ENCODE measurements around the gene PRMT7. TPM values are rescaled to one million over a fixed set of nuclear protein-coding genes. Genes with fewer than 3 reads are reported as not detected.

PRMT7 gene
- total RNA-seq, 1 donor from 2014 or later = 25.6 TPM

DNA sequence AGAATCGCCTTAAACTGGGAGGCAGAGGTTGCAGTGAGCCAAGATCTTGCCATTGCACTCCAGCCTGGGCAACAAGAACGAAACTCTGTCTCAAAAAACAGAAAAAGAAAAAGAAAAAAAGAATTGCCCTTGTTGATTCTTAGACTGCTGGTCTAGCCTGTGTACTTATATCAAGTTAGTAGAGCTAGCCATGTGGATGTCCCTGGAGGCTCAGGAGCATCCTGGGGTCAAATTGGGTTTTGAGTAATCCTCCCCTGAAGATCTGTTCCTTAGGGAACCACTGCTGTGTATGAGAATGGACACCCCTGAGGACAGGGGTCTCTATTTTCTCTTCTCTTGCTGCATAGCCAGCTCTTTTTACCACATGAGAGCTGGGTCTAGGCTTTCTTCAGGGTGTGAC is 21.6 kb upstream of the PRMT7 start:
- Histone ChIP-seq H3K4me1 (peaks cover 77% of the 10 kb centered on the region), H3K27me3 (ENCODE audit: low read depth) (no peaks in the 10 kb centered on the region), H3K4me3 (peak overlapping the region; percentile 8), H3K36me3 (peaks cover 39% of the 10 kb centered on the region), H3K9me3 (replicated peaks) (no peaks in the 10 kb centered on the region), H3K27ac (replicated peaks) (peak overlapping the region; percentile 87)
- TF ChIP-seq, protein P1, sequence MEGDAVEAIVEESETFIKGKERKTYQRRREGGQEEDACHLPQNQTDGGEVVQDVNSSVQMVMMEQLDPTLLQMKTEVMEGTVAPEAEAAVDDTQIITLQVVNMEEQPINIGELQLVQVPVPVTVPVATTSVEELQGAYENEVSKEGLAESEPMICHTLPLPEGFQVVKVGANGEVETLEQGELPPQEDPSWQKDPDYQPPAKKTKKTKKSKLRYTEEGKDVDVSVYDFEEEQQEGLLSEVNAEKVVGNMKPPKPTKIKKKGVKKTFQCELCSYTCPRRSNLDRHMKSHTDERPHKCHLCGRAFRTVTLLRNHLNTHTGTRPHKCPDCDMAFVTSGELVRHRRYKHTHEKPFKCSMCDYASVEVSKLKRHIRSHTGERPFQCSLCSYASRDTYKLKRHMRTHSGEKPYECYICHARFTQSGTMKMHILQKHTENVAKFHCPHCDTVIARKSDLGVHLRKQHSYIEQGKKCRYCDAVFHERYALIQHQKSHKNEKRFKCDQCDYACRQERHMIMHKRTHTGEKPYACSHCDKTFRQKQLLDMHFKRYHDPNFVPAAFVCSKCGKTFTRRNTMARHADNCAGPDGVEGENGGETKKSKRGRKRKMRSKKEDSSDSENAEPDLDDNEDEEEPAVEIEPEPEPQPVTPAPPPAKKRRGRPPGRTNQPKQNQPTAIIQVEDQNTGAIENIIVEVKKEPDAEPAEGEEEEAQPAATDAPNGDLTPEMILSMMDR (IDR thresholded peaks at IDR 0.05; ENCODE audit: borderline replicate concordance) = no peak
- DNase-seq = no peak
- intact Hi-C loops (cut with micrococcal nuclease) = no loop called here

DNA sequence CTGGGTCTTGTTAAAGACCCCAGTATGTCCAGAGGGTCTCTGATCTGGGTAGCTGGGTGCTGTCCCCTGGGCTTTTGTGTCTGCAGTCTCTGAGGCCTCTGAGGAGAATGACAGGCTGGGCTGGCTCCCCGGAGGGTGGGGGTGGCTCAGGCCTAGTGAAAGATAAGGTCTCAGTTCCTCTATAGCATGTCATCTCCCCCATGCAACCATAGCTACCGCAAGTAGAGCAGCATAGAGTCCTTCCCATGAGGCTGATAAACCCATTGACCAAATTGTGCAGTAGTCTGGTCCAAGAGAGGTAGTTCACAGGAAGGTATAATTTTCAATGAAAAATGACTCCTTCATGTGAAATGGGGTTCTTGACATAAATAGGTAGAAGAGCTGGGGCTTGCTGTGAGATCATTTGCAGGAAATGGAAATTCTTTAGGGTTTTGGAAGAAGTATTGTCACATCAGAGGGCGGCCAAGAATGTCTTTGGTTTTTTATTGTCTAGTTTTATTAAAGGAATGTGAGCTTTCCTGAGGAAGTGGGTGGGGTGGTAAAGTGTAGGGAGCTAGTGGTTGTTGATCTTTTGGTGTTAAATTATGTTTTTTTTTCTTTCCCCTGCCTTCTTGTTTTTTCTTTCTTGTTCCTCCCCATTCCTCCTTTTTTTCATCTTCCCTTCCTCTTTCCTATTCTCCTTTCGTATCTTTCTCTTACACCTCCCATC is 21.0 kb upstream of the PRMT7 start:
- Histone ChIP-seq H3K4me1 (peaks cover 71% of the 10 kb centered on the region), H3K36me3 (peaks cover 45% of the 10 kb centered on the region), H3K9me3 (replicated peaks) (no peaks in the 10 kb centered on the region), H3K4me3 (peak overlapping the region; percentile 8), H3K27me3 (ENCODE audit: low read depth) (no peaks in the 10 kb centered on the region), H3K27ac (replicated peaks) (peak overlapping the region; percentile 87)
- TF ChIP-seq, protein P1 (IDR thresholded peaks at IDR 0.05; ENCODE audit: borderline replicate concordance) = no peak
- intact Hi-C loops (cut with micrococcal nuclease) = no loop called here
- no peak for DNase-seq

DNA sequence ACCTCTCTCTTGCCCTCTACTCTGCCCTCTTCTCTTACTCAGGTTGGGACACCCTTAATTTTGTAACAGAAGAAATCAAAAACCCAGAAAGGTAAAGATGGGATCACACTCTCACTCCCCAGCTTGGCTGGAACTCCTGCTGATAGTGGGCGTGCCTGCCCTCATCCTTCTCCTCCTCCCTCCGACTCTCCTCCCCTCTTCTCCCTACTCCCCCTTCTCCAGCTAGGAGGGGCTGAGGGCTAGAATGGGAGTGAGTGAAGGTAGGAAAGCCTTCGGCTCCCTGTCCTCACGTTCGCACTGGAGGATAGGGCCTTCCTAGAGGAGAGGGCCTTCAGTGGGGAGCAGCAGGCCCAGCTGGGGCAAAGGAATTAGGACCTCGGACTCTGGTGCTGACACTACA is 20.4 kb upstream of the PRMT7 start:
- H3K27ac ChIP-seq (replicated peaks) = peak overlapping the region; percentile 87
- intact Hi-C loops (cut with micrococcal nuclease) = no loop called here
- H3K4me3 ChIP-seq = peak overlapping the region; percentile 8
- TF ChIP-seq, protein P1 (IDR thresholded peaks at IDR 0.05; ENCODE audit: borderline replicate concordance) = no peak
- no peaks in the 10 kb centered on the region for H3K27me3 ChIP-seq (ENCODE audit: low read depth)
- H3K9me3 ChIP-seq (replicated peaks) = no peaks in the 10 kb centered on the region
- H3K4me1 ChIP-seq = peaks cover 70% of the 10 kb centered on the region
- H3K36me3 ChIP-seq = peaks cover 52% of the 10 kb centered on the region
- no peak for DNase-seq

DNA sequence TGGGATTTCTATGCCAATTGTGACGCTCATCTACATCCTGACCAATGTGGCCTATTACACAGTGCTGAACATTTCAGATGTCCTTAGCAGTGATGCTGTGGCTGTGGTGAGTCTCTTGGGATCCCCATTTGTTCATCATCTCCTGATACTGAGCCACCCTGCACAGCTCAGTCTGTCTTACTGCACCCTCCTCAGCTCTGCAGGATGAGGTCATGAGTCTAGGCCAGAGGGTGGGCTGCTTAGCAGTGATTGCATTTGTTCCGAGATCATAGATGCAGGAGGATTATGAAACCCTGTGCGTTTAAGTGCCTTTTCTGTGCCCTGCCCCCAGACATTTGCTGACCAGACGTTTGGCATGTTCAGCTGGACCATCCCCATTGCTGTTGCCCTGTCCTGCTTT is 19.6 kb upstream of the PRMT7 start:
- no peak for DNase-seq
- peak overlapping the region; percentile 87 for H3K27ac ChIP-seq (replicated peaks)
- H3K9me3 ChIP-seq (replicated peaks) = no peaks in the 10 kb centered on the region
- peaks cover 70% of the 10 kb centered on the region for H3K4me1 ChIP-seq
- H3K27me3 ChIP-seq (ENCODE audit: low read depth) = no peaks in the 10 kb centered on the region
- no peak overlapping the region for H3K4me3 ChIP-seq
- TF ChIP-seq, protein P1 (IDR thresholded peaks at IDR 0.05; ENCODE audit: borderline replicate concordance) = no peak
- intact Hi-C loops (cut with micrococcal nuclease) = no loop called here
- peaks cover 60% of the 10 kb centered on the region for H3K36me3 ChIP-seq

DNA sequence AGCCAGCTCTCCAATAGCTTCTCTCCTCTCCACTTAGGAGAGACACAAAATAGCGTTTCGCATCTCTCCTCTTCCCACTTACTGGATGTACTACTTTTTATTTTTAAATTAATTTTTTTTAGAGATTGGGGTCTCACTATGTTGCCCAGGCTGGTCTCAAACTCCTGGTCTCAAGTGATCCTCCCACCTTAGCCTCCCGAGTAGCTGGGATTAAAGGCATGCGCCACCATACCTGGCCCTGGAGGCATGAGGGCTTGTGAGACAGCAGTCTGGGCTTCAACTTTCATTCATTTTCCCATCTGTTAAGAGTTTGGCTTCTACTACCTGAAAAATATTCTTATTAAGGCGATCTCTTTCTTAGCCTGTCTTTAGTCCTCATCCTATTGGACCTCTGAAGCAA is 18.4 kb upstream of the PRMT7 start:
- Histone ChIP-seq H3K4me3 (no peak overlapping the region), H3K27ac (replicated peaks) (peak overlapping the region; percentile 40), H3K4me1 (peaks cover 70% of the 10 kb centered on the region), H3K9me3 (replicated peaks) (no peaks in the 10 kb centered on the region), H3K27me3 (ENCODE audit: low read depth) (no peaks in the 10 kb centered on the region), H3K36me3 (peaks cover 72% of the 10 kb centered on the region)
- intact Hi-C loops (cut with micrococcal nuclease) = no loop called here
- TF ChIP-seq, protein P1 (IDR thresholded peaks at IDR 0.05; ENCODE audit: borderline replicate concordance) = no peak
- no peak for DNase-seq
